Type B pancreatic cell (in vitro differentiated cells): ENCODE data around the gene TSPOAP1. TPM values are rescaled to one million over a fixed set of nuclear protein-coding genes. Genes with fewer than 3 reads are reported as not detected.
A peak's percentile ranks its signal among the peaks of the same experiment; 100 is the strongest.

ENCODE experiments used
- DNase-seq: peaks from one replicate; pipeline ENCODE4 v3.0.0; 2021; ENCODE audit warnings: mixed read lengths; ENCODE audit not compliant: unreplicated experiment; ENCODE audit errors: extremely low spot score
- H3K27ac Mint-ChIP-seq: 2 replicates; pipeline ENCODE4 v1.8.0; 2021; ENCODE audit warnings: mild to moderate bottlenecking, mixed read lengths
- H3K27me3 Mint-ChIP-seq: 2 replicates; pipeline ENCODE4 v1.8.0; 2021; ENCODE audit warnings: mixed read lengths
- H3K36me3 Mint-ChIP-seq: 2 replicates; pipeline ENCODE4 v1.8.0; 2021; ENCODE audit warnings: mixed read lengths
- H3K4me1 Mint-ChIP-seq: one replicate; pipeline ENCODE4 v1.8.0; 2021; ENCODE audit warnings: mixed read lengths; ENCODE audit not compliant: unreplicated experiment
- H3K4me3 Mint-ChIP-seq: 2 replicates; pipeline ENCODE4 v1.8.0; 2021; ENCODE audit warnings: mild to moderate bottlenecking, mixed read lengths
- H3K9me3 Mint-ChIP-seq: 2 replicates; pipeline ENCODE4 v1.8.0; 2021; ENCODE audit warnings: mixed read lengths
- CTCF ChIP-seq: fragments of 200-600 bp; sonication (generic); conservative IDR thresholded peaks from 2 replicates; pipeline ENCODE4 v1.5.0; 2021; ENCODE audit warnings: antibody characterized with exemption, mild to moderate bottlenecking
- total RNA-seq: library from RNA; stranded (reverse); gene quantifications from 2 replicates; pipeline ENCODE4 v1.2.1, GENCODE V29; 2021; ENCODE audit warnings: low replicate concordance

Gene TSPOAP1
- total RNA-seq, 1 donor from 2014 or later: 18.4 TPM

- Mint-ChIP-seq H3K27ac (peak overlapping the region; percentile 23), H3K4me3 (peak overlapping the region; percentile 39), H3K4me1 (peaks cover 21% of the 10 kb centered on the region), H3K27me3 (no peaks in the 10 kb centered on the region), H3K36me3 (no peaks in the 10 kb centered on the region), H3K9me3 (no peaks in the 10 kb centered on the region)
- TF ChIP-seq CTCF: no peak
- no peak for DNase-seq
Observed at GRCh38 chr17:58336456-58337209, 8.0 kb upstream of the TSPOAP1 start.

GRCh38 chr17:58335779-58336455 is 7.3 kb upstream of the TSPOAP1 start:
- Mint-ChIP-seq H3K4me1 (peaks cover 21% of the 10 kb centered on the region), H3K27me3 (no peaks in the 10 kb centered on the region), H3K4me3 (no peak overlapping the region), H3K9me3 (no peaks in the 10 kb centered on the region), H3K27ac (no peak overlapping the region), H3K36me3 (no peaks in the 10 kb centered on the region)
- DNase-seq: no peak
- TF ChIP-seq CTCF: no peak

GRCh38 chr17:58335061-58335731 is 6.6 kb upstream of the TSPOAP1 start:
- no peak for TF ChIP-seq CTCF

GRCh38 chr17:58334661-58335060 is 6.1 kb upstream of the TSPOAP1 start:
- Mint-ChIP-seq H3K27ac (no peak overlapping the region), H3K9me3 (no peaks in the 10 kb centered on the region), H3K4me3 (no peak overlapping the region), H3K27me3 (no peaks in the 10 kb centered on the region), H3K4me1 (peaks cover 21% of the 10 kb centered on the region), H3K36me3 (no peaks in the 10 kb centered on the region)
- no peak for DNase-seq
- TF ChIP-seq CTCF: no peak

More at GRCh38 chr17:58335061-58335731, 6.6 kb upstream of the TSPOAP1 start:
- no peak overlapping the region for H3K4me3 Mint-ChIP-seq
- no peaks in the 10 kb centered on the region for H3K36me3 Mint-ChIP-seq
- peaks cover 21% of the 10 kb centered on the region for H3K4me1 Mint-ChIP-seq
- no peaks in the 10 kb centered on the region for H3K27me3 Mint-ChIP-seq
- no peak for DNase-seq
- no peak overlapping the region for H3K27ac Mint-ChIP-seq
- no peaks in the 10 kb centered on the region for H3K9me3 Mint-ChIP-seq

GRCh38 chr17:58334256-58334655 is 5.7 kb upstream of the TSPOAP1 start:
- no peaks in the 10 kb centered on the region for H3K36me3 Mint-ChIP-seq
- no peak for TF ChIP-seq CTCF
- DNase-seq: no peak
- H3K4me3 Mint-ChIP-seq: no peak overlapping the region
- H3K4me1 Mint-ChIP-seq: peaks cover 22% of the 10 kb centered on the region
- peaks cover under 1% of the 10 kb centered on the region for H3K27me3 Mint-ChIP-seq
- no peak overlapping the region for H3K27ac Mint-ChIP-seq
- H3K9me3 Mint-ChIP-seq: no peaks in the 10 kb centered on the region
